GM18858 (cell line): ENCODE measurements around the gene TMEM255B.

Experiments used
- ATAC-seq: cut with Tn5 transposase; IDR thresholded peaks from one replicate; pipeline ENCODE4 v1.9.1; 2021; ENCODE audit not compliant: unreplicated experiment

Gene TMEM255B

DNA sequence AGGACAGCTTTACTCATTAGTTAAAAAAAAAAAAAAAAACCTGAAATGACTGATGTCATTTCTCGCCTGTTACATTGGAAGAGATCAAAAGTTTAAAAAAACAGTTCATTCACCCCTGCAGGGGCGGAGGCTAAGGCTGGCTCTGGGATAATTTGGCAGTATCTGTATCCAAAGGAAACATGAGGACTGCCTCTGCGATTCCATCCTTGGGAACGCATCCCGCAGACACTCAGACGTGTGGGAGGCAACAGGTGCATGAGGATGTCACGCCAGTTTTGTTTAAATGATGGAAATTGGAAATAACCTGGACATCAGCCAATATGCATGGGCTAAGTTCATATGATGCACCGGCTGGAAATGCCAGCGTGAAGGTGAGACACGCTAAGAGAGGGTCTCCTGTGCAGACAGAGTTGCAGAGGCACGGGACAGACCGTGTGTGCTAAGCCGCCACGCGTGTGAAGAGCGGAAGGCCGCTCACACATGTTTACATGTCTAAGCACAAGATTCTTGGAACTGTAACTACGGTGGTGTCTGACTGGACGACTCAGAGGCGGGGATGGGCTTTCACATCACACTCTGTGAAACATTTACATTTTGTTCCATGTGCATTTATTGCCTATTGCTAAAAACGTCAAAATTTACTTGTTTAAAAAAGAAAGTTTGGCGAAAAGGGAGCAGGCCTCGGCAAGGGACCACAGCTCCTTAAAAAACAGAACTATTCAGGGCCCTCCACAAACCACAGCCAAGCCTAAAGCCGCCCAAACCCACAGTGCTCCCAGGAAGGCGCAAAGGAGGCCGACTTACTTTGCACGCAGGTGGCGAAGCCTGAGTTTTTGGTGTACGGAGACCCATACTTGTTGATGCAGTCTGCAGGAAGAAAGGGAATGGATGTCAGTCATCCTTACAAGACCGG is 87.0 kb downstream of the TMEM255B start:
- no peak for ATAC-seq

DNA sequence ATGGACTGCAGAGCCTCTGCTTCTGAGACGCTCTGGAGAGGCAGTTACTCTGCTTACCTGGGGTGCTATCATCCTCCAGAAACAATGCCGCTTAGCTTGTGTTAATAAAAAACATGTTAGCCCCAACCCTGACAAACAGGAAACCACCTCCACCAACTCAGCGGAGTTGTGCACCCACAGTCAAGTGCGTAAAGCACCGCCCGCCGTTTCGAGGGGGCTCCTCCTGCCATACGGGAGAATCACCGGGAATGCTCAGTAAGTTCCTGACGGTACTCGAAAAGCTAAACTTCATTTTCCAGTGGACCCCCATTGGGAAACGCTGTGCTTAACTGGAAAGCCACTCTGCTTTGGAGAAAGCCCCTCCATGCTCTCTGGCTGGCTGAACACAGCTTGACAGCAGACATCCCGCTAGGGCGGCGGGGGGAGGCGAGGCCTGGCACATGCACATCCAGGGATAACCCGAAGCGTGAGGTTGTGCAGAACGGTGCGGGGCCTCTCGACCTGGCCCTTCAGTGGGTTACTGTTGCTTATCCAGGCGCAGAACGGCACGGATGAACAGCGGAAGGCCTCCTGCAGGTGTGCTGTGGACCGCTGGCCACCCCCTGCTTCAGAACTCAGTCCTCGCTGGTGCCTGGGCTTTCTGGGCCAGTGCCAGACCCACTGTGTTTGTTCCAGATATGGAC is 87.8 kb downstream of the TMEM255B start:
- ATAC-seq, result no peak

DNA sequence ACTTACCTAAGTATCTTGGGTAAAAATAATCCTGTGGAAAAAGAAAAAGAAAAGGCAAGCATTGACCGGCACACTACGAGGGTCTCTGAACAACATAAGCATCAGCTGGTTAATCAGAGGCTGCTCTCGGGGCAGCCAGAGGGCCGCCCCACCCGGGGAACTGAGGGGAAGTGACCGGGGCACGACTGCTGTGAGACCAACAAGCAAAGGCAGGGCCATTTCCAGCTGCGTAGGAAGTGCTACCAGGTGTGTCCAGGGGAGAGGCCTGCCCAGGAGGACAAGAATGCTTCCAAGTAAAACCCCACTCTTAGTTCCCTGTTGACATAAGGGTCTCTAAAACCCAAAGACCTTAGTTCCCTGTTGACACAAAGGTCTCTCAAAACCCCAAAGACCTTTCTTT is 89.0 kb downstream of the TMEM255B start:
- ATAC-seq, result no peak

DNA sequence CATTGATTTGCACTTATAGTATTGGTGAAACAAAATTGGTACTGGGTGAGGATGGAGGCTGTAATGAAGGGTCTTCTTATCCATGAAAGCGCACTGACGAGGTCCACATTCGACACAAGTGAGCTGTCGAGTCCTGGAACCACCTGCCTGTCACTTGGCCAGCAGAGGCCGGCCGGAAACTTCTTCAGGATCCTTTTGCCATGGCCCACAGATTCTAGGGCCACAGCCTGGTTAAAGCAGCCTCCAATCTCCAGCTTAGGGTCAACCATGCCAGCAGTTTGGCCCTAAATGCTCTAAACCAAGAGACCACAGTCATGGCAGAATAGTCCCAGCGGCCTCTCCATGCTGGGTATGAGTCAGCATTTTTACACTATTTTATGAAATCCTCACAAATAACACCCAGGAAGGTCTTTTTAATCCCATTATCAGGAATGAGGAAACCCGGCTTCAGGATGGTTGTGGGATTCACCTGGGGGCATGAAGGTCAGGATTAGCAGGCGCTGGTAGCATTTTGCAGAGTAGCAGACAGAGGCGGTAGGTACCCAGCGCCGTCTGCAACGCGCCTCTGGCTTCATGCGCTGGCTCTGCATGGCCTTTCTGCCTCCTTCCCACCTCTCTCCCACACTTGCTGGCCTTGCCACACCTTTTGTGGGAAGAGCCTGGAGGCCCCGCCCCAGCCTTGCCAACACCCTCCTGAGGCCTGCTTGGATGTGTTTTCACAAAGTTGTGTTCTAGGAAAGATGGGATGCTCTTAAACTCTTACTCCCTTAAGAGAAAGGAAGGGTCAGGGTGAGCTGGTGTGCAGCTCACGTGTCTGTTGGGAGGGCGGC is 89.6 kb downstream of the TMEM255B start:
- ATAC-seq, result no peak

DNA sequence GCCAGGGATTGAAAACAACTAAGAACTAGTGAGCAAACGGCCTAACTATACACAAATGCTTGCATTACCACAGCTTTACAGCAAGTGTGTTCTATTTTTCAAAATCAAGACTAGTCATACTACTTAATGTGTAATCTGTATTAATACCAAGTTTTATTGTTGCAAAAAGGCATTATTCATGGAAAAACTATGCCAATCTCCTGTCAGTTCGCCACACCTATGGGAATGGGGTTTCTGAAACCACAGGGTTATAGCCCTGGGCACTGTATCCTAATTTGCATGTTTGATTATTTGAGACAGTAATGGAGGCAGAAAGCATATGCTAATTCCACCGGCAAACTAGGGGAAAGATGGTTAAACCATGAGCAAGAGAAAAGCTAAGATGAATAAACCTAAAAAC is 90.5 kb downstream of the TMEM255B start:
- ATAC-seq, result no peak

DNA sequence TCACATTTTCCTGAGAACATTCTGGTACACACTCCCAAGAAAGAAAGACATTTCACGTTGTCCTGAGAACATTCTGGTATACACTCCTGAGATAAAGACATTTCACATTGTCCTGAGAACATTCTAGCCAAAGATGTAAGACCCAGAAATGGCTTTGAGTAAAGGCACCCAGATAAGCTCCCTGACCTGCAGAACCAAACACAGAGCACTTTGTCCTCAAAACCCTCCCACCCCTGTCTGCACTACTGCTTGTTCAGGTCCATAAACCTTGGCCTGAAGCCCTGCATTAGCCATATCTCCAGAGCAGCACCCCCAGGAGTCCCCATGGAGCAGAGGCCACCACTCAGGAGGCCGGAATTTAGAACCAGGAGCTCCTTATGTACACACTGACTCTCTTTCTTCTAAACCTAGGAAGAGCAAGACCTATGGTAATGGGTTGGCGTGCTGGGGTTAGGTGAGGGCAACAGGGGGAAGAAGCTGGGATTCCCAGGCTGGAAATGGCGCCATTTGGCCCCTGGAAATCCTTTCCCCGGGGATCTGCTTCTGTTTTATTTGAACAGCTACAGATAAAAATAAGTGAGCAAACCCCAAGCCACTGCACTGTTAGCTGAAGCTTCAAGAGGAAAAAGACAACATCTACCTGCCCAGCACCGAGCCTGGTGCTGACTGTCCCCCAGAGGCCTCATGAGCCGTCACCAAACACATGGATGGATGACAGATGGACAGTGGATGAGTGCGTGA is 91.1 kb downstream of the TMEM255B start:
- ATAC-seq, result no peak

DNA sequence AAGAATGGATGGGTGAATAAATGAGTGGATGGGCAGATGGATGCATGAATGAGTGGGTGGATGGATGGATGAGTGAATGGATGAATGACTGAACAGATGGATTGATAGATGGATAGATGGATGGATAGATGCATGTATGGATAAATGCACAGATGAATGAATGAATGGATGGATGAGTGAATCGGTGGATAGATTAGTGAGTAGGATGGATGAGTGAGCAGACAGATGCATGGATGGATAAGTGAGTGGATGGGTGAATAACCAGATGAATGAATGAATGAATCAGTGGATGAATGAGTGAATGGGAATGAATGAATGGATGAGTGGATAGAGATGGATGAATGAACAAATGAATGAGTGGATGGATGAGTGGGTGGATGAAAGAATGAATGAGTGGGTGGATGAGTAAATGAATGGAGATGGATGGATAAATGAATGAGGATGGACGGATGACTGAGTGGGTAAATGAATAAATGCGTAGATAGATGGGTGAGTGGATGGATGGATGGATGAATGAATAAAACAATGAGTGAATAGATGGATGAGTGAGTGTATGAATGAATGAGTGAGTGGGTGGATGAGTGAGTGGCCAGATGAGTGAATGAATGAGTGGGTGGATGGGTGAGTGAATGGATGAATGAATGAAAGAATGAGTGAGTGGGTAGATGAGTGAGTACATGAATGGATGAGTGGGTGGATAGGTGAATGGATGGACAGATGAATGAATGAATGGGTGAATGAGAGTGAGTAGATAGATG is 91.9 kb downstream of the TMEM255B start:
- no peak for ATAC-seq

DNA sequence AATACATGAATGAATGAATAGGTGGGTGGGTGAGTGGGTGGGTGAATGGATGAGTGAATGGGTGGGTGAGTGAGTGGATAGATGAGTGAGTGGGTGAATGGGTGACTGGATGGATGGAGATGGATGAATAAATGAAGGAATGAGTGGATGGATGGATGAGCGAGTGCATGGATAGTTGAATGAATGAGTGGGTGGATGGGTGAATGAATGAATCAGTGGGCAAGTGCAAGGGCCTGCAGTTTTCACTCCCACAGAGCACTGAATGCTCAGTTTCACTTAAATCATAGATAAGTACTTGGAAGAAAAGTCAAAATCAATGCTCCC is 92.4 kb downstream of the TMEM255B start:
- no peak for ATAC-seq

DNA sequence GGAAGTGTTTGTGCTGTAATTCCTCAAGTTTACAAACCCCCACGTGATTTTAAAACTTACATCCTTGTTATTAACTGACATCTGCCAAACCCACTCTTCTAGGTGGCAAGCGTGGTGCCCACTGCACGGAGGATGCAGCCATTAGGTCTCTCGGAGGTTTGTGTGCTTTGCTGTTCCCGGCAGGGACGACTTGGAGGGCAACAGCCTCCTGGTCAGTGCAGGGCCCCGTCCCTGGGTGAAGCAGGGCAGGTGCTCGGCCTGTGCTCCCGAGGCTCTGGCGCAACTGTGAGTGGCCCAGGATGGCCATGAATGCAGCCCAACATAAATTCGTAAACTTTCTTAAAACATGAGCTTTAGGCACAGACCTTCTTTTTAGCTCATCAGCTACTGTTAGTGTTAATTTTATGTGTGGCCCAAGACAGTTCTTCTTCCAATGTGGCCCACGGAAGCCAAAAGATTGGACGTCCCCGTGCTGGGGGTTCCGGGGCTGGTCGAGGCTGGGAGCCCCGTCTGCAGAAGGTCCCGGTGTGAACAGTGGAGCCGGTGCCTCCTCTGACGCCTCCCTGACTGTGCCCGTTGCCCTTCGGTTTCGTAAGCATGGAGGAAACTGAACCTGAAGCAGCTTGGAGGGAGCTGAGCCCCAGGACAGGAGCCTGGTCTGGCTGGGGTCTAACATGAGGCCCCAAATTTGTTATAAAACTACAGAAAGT is 93.0 kb downstream of the TMEM255B start:
- no peak for ATAC-seq

DNA sequence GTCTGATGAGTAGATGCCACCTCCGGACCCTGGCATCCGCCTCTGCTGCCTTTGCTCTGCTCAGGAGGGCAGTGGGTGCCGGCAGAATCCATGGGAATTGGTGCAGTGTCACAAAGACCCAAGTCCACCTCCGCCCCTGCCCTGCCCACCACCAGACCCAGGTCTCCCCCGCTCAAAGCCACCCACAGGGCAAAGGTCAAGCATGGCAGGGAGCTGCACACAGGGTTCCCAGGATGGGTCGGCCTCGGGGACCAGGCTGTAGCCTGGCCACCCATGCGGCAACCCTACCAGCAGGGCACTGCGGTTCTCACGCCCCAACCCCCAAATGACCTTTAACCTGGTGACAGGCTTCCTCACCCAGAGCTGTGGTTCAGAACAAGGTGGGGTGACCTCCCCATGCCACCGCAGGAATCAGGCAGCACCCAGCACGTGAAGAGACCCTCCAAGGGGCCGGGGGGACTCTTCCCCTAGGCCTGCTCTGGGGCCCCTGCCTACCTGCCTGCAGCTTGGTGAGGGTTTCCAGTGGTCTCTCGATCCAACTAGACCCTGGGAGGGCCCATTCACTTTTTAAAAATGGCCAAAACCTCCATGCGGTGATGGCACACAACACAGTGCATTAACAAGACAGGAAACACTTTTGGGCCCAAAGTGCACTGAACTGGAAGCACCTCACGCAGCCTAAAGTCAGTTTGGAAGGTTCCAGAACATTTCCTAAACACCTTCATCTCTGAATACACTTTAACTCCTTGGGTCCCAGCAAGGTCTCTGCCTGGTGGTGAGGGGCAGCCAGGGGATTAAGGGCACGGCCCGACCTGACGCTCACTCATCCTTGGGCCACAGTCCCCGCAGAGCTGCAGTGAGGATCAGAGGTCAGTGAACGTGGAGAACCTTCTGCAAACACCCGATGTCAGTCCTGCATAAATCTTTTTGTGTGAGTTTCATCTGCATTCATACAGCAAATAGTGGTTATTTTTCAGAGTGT is 93.8 kb downstream of the TMEM255B start:
- ATAC-seq, result no peak

DNA sequence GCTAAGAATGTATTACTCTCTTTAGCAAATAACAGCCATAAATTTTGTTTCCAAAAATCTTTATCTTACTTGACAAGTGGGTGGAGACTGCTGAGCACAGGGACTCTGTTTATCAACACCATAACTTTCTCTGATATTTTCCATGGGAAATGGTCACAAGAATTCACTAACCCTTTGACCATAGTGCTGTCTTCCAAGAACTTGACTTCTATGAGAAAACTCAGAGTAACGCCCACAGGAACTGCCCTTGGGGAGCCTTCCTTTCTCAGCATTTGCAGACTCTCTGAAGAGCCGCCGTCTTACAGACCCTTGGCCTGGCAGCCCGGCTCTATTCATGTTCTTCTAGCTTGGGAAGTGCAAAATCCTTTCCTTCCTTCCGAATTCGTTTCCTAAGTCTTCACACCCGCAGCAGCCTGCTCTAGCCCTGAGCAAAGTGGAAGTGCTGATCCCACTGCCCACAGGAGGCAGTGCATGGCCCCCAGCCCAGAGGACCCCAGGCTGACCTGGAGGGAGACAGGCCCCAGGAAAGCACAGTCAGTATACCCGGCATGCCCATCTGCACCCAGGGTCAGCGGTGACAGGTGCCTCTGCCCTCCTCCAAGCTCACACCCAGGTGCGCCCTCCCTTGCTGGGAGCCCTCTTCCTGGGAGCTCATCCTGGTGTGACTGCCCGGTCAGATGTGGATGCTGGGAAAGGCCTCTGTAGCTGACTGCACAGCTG is 94.7 kb downstream of the TMEM255B start:
- no peak for ATAC-seq

DNA sequence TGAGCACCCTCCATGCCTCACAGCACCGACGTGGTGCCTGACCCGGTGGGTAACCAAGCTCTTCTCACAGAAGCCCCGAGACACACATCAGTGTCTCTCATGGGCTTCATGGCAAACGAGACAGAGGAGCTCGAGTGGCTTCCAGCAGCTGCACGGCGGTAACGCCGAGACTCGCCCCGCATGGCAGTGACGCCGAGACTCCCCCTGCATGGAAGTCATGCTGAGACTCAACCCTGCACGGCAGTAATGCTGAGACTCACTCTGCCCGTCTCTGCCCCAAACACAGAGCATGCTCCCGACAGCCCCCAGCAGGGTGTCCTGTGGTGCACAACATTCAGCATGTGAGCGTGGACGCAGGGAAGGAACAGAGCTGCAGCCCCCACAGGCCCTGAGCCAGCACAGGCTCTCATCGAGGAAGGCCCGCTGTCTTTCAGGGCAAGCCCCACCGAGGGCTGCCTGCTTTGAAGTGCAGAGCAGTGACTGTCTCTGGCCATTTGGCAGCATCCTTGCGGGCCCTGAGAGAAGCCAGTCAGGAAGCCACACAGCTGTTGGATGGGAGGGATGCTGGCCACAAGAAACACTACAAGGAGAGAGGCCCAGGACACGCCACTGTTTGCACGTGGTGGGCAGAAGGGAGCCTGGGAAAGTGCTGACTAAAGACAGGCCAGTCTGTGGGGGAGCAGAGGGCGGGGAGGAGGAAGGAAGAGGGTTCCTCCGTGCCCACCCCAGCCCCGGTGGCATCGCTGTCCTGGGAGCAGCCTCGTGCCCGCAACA is 95.4 kb downstream of the TMEM255B start:
- no peak for ATAC-seq

DNA sequence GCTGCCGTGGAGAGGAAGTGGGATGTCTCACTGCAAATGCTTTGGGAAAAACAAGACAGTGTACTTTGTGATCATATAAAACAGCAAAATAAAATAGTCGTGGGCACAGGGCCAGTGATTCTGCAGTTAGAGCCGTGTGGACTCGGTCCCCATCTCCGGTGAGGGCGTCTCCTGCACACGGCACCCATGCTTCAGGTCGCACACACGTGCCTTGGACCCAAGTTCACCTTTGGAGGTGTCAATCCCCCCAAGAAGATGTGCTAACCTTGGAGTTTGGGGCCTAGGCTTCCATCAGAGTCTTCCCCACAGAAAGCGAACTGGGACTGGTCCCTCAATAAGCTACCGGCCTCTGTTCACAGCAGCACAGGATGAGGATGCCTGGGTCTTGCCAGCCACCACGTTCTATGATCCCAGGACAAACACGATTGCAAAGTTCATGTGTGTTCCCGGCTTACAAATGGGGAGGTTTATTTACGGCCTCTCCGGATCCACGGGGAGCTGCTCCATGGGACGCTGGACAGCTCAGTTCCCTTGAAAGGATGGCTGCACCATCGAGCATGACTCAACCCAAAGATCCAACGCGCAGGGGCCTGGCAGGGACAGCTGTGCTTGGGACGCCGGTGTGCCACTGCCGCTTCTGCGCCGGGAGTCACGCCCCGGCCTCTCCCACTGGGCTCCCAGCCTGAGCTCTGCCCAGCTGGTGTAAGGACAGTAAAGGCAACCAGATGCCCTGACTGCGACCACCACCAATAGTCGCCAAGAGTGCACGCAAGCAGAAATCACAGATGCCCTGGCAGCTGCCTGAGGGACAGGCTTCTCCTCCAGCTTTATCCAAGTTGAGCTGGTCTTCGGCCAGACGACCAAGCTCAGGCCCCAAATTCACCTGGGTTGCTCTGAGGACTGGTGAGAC is 96.2 kb downstream of the TMEM255B start:
- ATAC-seq, result no peak

DNA sequence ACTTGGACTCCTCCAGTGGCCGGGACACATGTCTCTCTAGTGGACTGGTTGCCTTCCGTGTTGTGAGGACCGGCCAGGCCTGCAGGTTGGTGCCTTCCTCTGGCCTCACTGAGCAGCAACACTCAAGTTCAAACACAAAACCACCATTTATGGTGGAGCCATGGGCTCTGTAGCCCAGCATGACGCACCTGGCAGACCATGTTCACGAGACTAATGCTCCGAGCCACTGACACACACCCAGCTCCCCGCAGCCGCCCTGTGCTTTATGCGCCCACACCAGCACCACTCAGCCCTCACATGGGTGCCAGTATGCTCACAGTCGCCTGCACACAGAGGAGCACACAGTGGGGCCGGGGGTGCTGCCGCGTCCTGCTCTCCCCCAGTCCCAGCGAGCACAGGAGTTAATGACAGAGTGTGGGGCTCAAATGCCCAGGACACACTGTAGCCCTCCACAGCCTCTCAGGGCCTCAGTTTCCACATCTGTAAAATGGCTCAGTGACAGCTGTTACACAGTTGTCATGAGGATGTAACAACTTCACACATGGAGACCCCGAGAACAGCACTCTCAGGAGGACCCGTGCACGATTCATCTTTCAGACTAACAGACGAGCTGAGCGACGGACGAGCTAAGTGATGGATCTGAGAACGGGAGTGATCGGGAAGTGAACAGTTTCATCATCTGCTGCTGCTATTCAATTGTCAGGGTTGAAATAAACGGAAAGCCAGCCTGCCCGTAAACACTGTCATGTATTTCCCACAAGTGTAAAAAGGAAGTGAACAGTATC is 97.1 kb downstream of the TMEM255B start:
- ATAC-seq, result no peak

DNA sequence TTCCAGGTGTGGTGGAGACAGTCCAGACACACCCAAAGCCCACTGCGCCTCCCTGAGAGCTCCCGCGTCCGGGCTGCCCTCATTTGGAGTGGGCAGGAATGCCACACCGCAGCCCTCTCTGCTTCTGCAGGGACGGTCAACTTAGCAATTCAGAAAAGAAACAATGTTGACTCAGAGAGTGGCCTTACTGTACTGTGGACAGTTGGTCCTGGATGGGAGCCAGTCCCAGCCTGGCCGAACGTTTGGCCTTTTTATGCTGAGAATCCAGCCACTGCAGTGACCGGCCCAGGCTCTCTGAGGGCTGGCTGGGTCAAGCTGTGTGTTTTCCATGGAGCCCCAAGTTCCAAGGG is 97.7 kb downstream of the TMEM255B start:
- no peak for ATAC-seq
